MM.1S (cell line): ENCODE results near the gene XYLT1.

Experiments
- DNase-seq: peaks from one replicate; pipeline ENCODE4 v3.0.0-alpha.2; 2015
- H2AFZ ChIP-seq: fragments of 300-600 bp; sonication (generic); 2 replicates; pipeline ENCODE4 v1.6.0; 2016; ENCODE audit warnings: antibody characterized with exemption, low read length
- H3F3A ChIP-seq: fragments of 300-600 bp; sonication (generic); 2 replicates; pipeline ENCODE4 v1.6.1; 2016; ENCODE audit warnings: mild to moderate bottlenecking, antibody characterized with exemption, low read length, moderate library complexity, mixed read lengths; ENCODE audit not compliant: insufficient read depth
- H3K27ac ChIP-seq: fragments of 300-600 bp; sonication (generic); 2 replicates; pipeline ENCODE4 v1.5.1; 2016; ENCODE audit warnings: mild to moderate bottlenecking, low read length
- H3K27me3 ChIP-seq: fragments of 300-600 bp; sonication (generic); replicated peaks from 2 replicates; pipeline ENCODE4 v1.6.0; 2016; ENCODE audit warnings: low read length; ENCODE audit not compliant: insufficient read depth
- H3K36me3 ChIP-seq: fragments of 300-600 bp; sonication (generic); replicated peaks from 2 replicates; pipeline ENCODE4 v1.6.1; 2016; ENCODE audit warnings: mild to moderate bottlenecking, low read length, mixed read lengths; ENCODE audit not compliant: insufficient read depth
- H3K4me1 ChIP-seq: fragments of 300-600 bp; sonication (generic); 2 replicates; pipeline ENCODE4 v1.6.1; 2016; ENCODE audit warnings: low read length, mixed read lengths
- H3K4me2 ChIP-seq: fragments of 300-600 bp; sonication (generic); 2 replicates; pipeline ENCODE4 v1.6.0; 2016; ENCODE audit warnings: low read depth, low read length
- H3K4me3 ChIP-seq: fragments of 300-600 bp; sonication (generic); 2 replicates; pipeline ENCODE4 v1.5.1; 2016; ENCODE audit warnings: low read length, mixed read lengths
- H3K79me2 ChIP-seq: fragments of 300-600 bp; sonication (generic); 2 replicates; pipeline ENCODE4 v1.6.1; 2016; ENCODE audit warnings: mixed run types, low read length, mixed read lengths
- H3K9ac ChIP-seq: fragments of 300-600 bp; sonication (generic); 2 replicates; pipeline ENCODE4 v1.6.1; 2016; ENCODE audit warnings: low read length, mixed read lengths
- H3K9me2 ChIP-seq: fragments of 300-600 bp; sonication (generic); replicated peaks from 2 replicates; pipeline ENCODE4 v1.6.1; 2016; ENCODE audit warnings: mild to moderate bottlenecking, low read length, mixed read lengths; ENCODE audit not compliant: insufficient read depth
- H3K9me3 ChIP-seq: fragments of 300-600 bp; sonication (generic); replicated peaks from 2 replicates; pipeline ENCODE4 v1.6.1; 2016; ENCODE audit warnings: mild to moderate bottlenecking, low read length, mixed read lengths; ENCODE audit not compliant: insufficient read depth
- H4K20me1 ChIP-seq: fragments of 300-600 bp; sonication (generic); 2 replicates; pipeline ENCODE4 v1.6.1; 2016; ENCODE audit warnings: mild to moderate bottlenecking, low read length, moderate library complexity, mixed read lengths; ENCODE audit not compliant: insufficient read depth
- EZH2 ChIP-seq: fragments of 300-600 bp; sonication (generic); optimal IDR thresholded peaks from 2 replicates; pipeline ENCODE3; 2017; ENCODE audit warnings: low read depth, mild to moderate bottlenecking, antibody characterized with exemption, low read length, mixed read lengths
- EZH2phosphoT487 ChIP-seq: fragments of 300-600 bp; sonication (generic); IDR thresholded peaks from 2 replicates; pipeline ENCODE4 v1.6.1; 2018; ENCODE audit warnings: antibody characterized with exemption, low read length
- TF ChIP-seq, protein P1 (sequence below): fragments of 300-600 bp; sonication (generic); IDR thresholded peaks from 2 replicates; pipeline ENCODE4 v1.5.1; 2016; ENCODE audit warnings: antibody characterized with exemption, low read length, mixed read lengths

Gene XYLT1

GRCh38 chr16:17470908-17471718, at the start of gene XYLT1:
Gene XYLT1, minus strand, starts transcription at chr16:17470960. Its CDS starts 164 bp downstream, at chr16:17470796.
- Histone ChIP-seq H3K4me2 (peak within 1 kb of the TSS; percentile 87), H3F3A (peaks cover 17% of the 10 kb centered on the region), H3K9ac (peak within 1 kb of the TSS; percentile 78), H3K9me2 (no peaks in the 10 kb centered on the region), H3K36me3 (no peaks in the 10 kb centered on the region), H3K27me3 (no peaks in the 10 kb centered on the region), H3K4me1 (peaks cover 12% of the 10 kb centered on the region), H4K20me1 (no peaks in the 10 kb centered on the region), H3K9me3 (no peaks in the 10 kb centered on the region), H3K27ac (peak within 1 kb of the TSS; percentile 18; the same call in 1 of the 2 replicates), H2AFZ (peak within 1 kb of the TSS; percentile 78), H3K4me3 (peak within 1 kb of the TSS; percentile 66), H3K79me2 (peaks cover 42% of the 10 kb centered on the region)
- peak; percentile 23 for DNase-seq
- TF ChIP-seq, protein P1, sequence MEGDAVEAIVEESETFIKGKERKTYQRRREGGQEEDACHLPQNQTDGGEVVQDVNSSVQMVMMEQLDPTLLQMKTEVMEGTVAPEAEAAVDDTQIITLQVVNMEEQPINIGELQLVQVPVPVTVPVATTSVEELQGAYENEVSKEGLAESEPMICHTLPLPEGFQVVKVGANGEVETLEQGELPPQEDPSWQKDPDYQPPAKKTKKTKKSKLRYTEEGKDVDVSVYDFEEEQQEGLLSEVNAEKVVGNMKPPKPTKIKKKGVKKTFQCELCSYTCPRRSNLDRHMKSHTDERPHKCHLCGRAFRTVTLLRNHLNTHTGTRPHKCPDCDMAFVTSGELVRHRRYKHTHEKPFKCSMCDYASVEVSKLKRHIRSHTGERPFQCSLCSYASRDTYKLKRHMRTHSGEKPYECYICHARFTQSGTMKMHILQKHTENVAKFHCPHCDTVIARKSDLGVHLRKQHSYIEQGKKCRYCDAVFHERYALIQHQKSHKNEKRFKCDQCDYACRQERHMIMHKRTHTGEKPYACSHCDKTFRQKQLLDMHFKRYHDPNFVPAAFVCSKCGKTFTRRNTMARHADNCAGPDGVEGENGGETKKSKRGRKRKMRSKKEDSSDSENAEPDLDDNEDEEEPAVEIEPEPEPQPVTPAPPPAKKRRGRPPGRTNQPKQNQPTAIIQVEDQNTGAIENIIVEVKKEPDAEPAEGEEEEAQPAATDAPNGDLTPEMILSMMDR, result no peak
- TF ChIP-seq EZH2, result no peak
- TF ChIP-seq EZH2phosphoT487, result no peak

- H3K9ac ChIP-seq, result no peak overlapping the region
- peaks cover 13% of the 10 kb centered on the region; the same call in 1 of the 2 replicates for H3K4me1 ChIP-seq
- no peak overlapping the region for H3K27ac ChIP-seq
- no peak overlapping the region for H3K4me3 ChIP-seq
- no peaks in the 10 kb centered on the region for H3F3A ChIP-seq
- H2AFZ ChIP-seq, result no peak overlapping the region
- no peaks in the 10 kb centered on the region for H3K27me3 ChIP-seq
- no peaks in the 10 kb centered on the region for H3K9me2 ChIP-seq
- H3K4me2 ChIP-seq, result no peak overlapping the region
- H3K9me3 ChIP-seq, result no peaks in the 10 kb centered on the region
- no peak for DNase-seq
- no peaks in the 10 kb centered on the region for H3K79me2 ChIP-seq
- TF ChIP-seq EZH2 (no peak), EZH2phosphoT487 (no peak)
- TF ChIP-seq, protein P1, result no peak
- H3K36me3 ChIP-seq, result no peaks in the 10 kb centered on the region
- H4K20me1 ChIP-seq, result no peaks in the 10 kb centered on the region
Measured at GRCh38 chr16:17520111-17520510, 49.4 kb upstream of the XYLT1 start.

- H3K36me3 ChIP-seq, result no peaks in the 10 kb centered on the region
- H3K4me1 ChIP-seq, result peaks cover 14% of the 10 kb centered on the region; the same call in 1 of the 2 replicates
- DNase-seq, result no peak
- no peaks in the 10 kb centered on the region for H3K9me2 ChIP-seq
- no peak overlapping the region for H2AFZ ChIP-seq
- no peak overlapping the region for H3K27ac ChIP-seq
- no peak overlapping the region for H3K4me3 ChIP-seq
- H3K4me2 ChIP-seq, result no peak overlapping the region
- no peaks in the 10 kb centered on the region for H3K27me3 ChIP-seq
- no peaks in the 10 kb centered on the region for H3F3A ChIP-seq
- H3K79me2 ChIP-seq, result no peaks in the 10 kb centered on the region
- TF ChIP-seq, protein P1, result no peak
- TF ChIP-seq EZH2 (no peak), EZH2phosphoT487 (no peak)
- no peak overlapping the region for H3K9ac ChIP-seq
- no peaks in the 10 kb centered on the region for H4K20me1 ChIP-seq
- H3K9me3 ChIP-seq, result no peaks in the 10 kb centered on the region
Measured at GRCh38 chr16:17519101-17519955, 48.6 kb upstream of the XYLT1 start.
